Natural killer cell (primary cell): ENCODE measurements around the gene BCR. TPM values are rescaled to one million over a fixed set of nuclear protein-coding genes. Genes with fewer than 3 reads are reported as not detected.
A peak's percentile ranks its signal among the peaks of the same experiment; 100 is the strongest.

ENCODE experiments used
- ATAC-seq, 3 donors: fragments of 150-1000 bp in 2 of 3; fragments of 200-7000 bp in 1 of 3; cut with Tn5 transposase; 1 replicate in 1 of 3; 2 replicates in 2 of 3; pipeline ENCODE4 v1.10.0; 2021; ENCODE audit warnings: mild to moderate bottlenecking in 2 of 3, moderate library complexity in 2 of 3
- DNase-seq, 2 donors: peaks; one replicate each; pipeline versions ENCODE4 v3.0.0 to v3.0.0-alpha.2; 2013 to 2021; ENCODE audit warnings: mixed read lengths in 1 of 2
- H3K27ac ChIP-seq: one replicate; pipeline ENCODE4 v1.5.1; 2013; ENCODE audit warnings: mild to moderate bottlenecking, low read length
- H3K27me3 ChIP-seq: one replicate; pipeline ENCODE4 v1.6.1; 2013; ENCODE audit warnings: low read length; ENCODE audit not compliant: control insufficient read depth, insufficient read depth
- H3K36me3 ChIP-seq: one replicate; pipeline ENCODE4 v1.6.1; 2013; ENCODE audit warnings: low read length; ENCODE audit not compliant: control insufficient read depth, insufficient read depth
- H3K4me1 ChIP-seq: one replicate; pipeline ENCODE4 v1.6.1; 2013; ENCODE audit warnings: low read length; ENCODE audit not compliant: control insufficient read depth, insufficient read depth
- H3K4me3 ChIP-seq: one replicate; pipeline ENCODE4 v1.5.1; 2013; ENCODE audit warnings: low read length
- H3K9me3 ChIP-seq: one replicate; pipeline ENCODE4 v1.6.1; 2013; ENCODE audit warnings: low read length; ENCODE audit not compliant: control insufficient read depth, insufficient read depth
- H3K27ac Mint-ChIP-seq, 2 donors: one replicate each; pipeline ENCODE4 v1.8.0; 2022; ENCODE audit warnings: mild to moderate bottlenecking in 2 of 2, mixed read lengths in 2 of 2, moderate library complexity in 1 of 2
- H3K27me3 Mint-ChIP-seq, 2 donors: one replicate each; pipeline ENCODE4 v1.8.0; 2022; ENCODE audit warnings: low read depth in 2 of 2, mixed read lengths in 2 of 2
- H3K36me3 Mint-ChIP-seq: one replicate; pipeline ENCODE4 v1.8.0; 2022; ENCODE audit warnings: mixed read lengths
- H3K4me1 Mint-ChIP-seq, 2 donors: one replicate each; pipeline ENCODE4 v1.8.0; 2022; ENCODE audit warnings: mixed read lengths in 2 of 2
- H3K4me3 Mint-ChIP-seq: one replicate; pipeline ENCODE4 v1.8.0; 2022; ENCODE audit warnings: mild to moderate bottlenecking, moderate library complexity, mixed read lengths
- H3K9me3 Mint-ChIP-seq, 2 donors: one replicate each; pipeline ENCODE4 v1.8.0; 2022; ENCODE audit warnings: mixed read lengths in 2 of 2
- CTCF ChIP-seq: fragments of 200-600 bp; IDR thresholded peaks from one replicate; pipeline ENCODE4 v1.8.0; 2022; ENCODE audit warnings: antibody characterized with exemption
- WGBS: methylation state at CpG from one replicate; pipeline ENCODE4 v1.1.7; 2013; ENCODE audit warnings: missing lambda C conversion rate; ENCODE audit not compliant: insufficient coverage; 5-methylcytosine and 5-hydroxymethylcytosine counted together
- intact Hi-C: fragments of 100-400 bp; cut with micrococcal nuclease; formaldehyde crosslinking; loops from one replicate; pipeline ENCODE4 v1.14.2; 2022
- total RNA-seq, 4 donors: library from RNA; stranded (reverse); fragments of 120-200 nt in 1 of 4; gene quantifications; one replicate each; pipeline versions ENCODE4 v1.2.3 to v1.2.4, GENCODE V29; 2013 to 2022

The BCR gene
- total RNA-seq, 3 donors from 2014 or later (not counting 1 experiment from before 2014, with no cell fraction given) = 166 to 186 (median 167) TPM

- Histone ChIP-seq H3K36me3 (peaks cover 28% of the 10 kb centered on the region), H3K9me3 (no peaks in the 10 kb centered on the region), H3K4me3 (no peak overlapping the region), H3K4me1 (peaks cover 60% of the 10 kb centered on the region), H3K27ac (peak overlapping the region; percentile 84), H3K27me3 (no peaks in the 10 kb centered on the region)
- H3K27me3 Mint-ChIP-seq = no peaks in the 10 kb centered on the region
- H3K36me3 Mint-ChIP-seq = no peaks in the 10 kb centered on the region
- intact Hi-C loops = loop anchor here (1.0 to 5.0 kb wide), 3 partner anchors 15 to 322 kb away; no protein-coding TSS in a partner anchor
- ATAC-seq (no peak), DNase-seq (no peak)
- H3K27ac Mint-ChIP-seq = peak overlapping the region; percentile 82 to 87
- peaks cover 32 to 52% of the 10 kb centered on the region in 2 donors for H3K4me1 Mint-ChIP-seq
- WGBS = 93% methylated on average over 4 of the region's 6 CpGs
- H3K4me3 Mint-ChIP-seq = peak overlapping the region; percentile 38
- TF ChIP-seq CTCF = no peak
- no peaks in the 10 kb centered on the region for H3K9me3 Mint-ChIP-seq
These were observed 99.5 kb downstream of the BCR start for GRCh38 chr22:23279781-23280180.

GRCh38 chr22:23280356-23281052 lies 100.2 kb downstream of the BCR start:
- Histone ChIP-seq H3K9me3 (no peaks in the 10 kb centered on the region), H3K4me3 (no peak overlapping the region), H3K27ac (peak overlapping the region; percentile 84), H3K4me1 (peaks cover 60% of the 10 kb centered on the region), H3K36me3 (peaks cover 27% of the 10 kb centered on the region), H3K27me3 (no peaks in the 10 kb centered on the region)
- ATAC-seq (no peak), DNase-seq (no peak)
- no peak overlapping the region for H3K4me3 Mint-ChIP-seq
- no peaks in the 10 kb centered on the region for H3K36me3 Mint-ChIP-seq
- intact Hi-C loops = loop anchor here (1.0 to 5.0 kb wide), 2 partner anchors 102 to 323 kb away; no protein-coding TSS in a partner anchor
- H3K4me1 Mint-ChIP-seq = peaks cover 32 to 52% of the 10 kb centered on the region in 2 donors
- WGBS = 89% methylated on average over 13 of the region's 13 CpGs
- TF ChIP-seq CTCF = no peak
- peak overlapping the region; percentile 82 to 87 for H3K27ac Mint-ChIP-seq
- H3K27me3 Mint-ChIP-seq = no peaks in the 10 kb centered on the region
- no peaks in the 10 kb centered on the region for H3K9me3 Mint-ChIP-seq

GRCh38 chr22:23281053-23281405 lies 100.7 kb downstream of the BCR start:
- Mint-ChIP-seq H3K27ac (peak overlapping the region; percentile 82 to 87), H3K36me3 (no peaks in the 10 kb centered on the region), H3K9me3 (no peaks in the 10 kb centered on the region), H3K4me1 (peaks cover 32 to 52% of the 10 kb centered on the region in 2 donors), H3K27me3 (no peaks in the 10 kb centered on the region), H3K4me3 (no peak overlapping the region)
- DNase-seq (no peak), ATAC-seq (no peak)
- TF ChIP-seq CTCF = no peak
- no peaks in the 10 kb centered on the region for H3K9me3 ChIP-seq
- H3K36me3 ChIP-seq = peaks cover 30% of the 10 kb centered on the region
- no peak overlapping the region for H3K4me3 ChIP-seq
- peak overlapping the region; percentile 38 for H3K27ac ChIP-seq
- H3K4me1 ChIP-seq = peaks cover 60% of the 10 kb centered on the region
- intact Hi-C loops = loop anchor here (1.0 to 5.0 kb wide), 2 partner anchors 103 to 324 kb away; no protein-coding TSS in a partner anchor
- 93% methylated on average over 11 of the region's 11 CpGs for WGBS
- H3K27me3 ChIP-seq = no peaks in the 10 kb centered on the region
